22Rv1 (cell line): ENCODE data around the gene TMEM40.

Source experiments
- CTCF ChIP-seq: fragments of 450-650 bp; IDR thresholded peaks from 2 replicates; pipeline ENCODE4 v1.5.1; 2017; ENCODE audit warnings: mild to moderate bottlenecking
- ZFX ChIP-seq: fragments of 450-650 bp; IDR thresholded peaks from 2 replicates; pipeline ENCODE4 v1.6.1; 2017; ENCODE audit warnings: antibody characterized with exemption, borderline replicate concordance

GRCh38 chr3:12748477-12748876 is 10.6 kb downstream of the TMEM40 start:
- TF ChIP-seq CTCF (no peak), ZFX (no peak)
